Suppressor macrophage treated with lipopolysaccharide for 4 hours (primary cell): ENCODE results near the gene SYK.
"Not testable (repeated sequence)": the region's sequence is repeated elsewhere in the genome, so short reads cannot be mapped to it uniquely, and the experiment has no call there.

Experiments used
- DNase-seq: peaks from one replicate; pipeline ENCODE4 v3.0.0-alpha.2; 2020

SYK gene

DNA sequence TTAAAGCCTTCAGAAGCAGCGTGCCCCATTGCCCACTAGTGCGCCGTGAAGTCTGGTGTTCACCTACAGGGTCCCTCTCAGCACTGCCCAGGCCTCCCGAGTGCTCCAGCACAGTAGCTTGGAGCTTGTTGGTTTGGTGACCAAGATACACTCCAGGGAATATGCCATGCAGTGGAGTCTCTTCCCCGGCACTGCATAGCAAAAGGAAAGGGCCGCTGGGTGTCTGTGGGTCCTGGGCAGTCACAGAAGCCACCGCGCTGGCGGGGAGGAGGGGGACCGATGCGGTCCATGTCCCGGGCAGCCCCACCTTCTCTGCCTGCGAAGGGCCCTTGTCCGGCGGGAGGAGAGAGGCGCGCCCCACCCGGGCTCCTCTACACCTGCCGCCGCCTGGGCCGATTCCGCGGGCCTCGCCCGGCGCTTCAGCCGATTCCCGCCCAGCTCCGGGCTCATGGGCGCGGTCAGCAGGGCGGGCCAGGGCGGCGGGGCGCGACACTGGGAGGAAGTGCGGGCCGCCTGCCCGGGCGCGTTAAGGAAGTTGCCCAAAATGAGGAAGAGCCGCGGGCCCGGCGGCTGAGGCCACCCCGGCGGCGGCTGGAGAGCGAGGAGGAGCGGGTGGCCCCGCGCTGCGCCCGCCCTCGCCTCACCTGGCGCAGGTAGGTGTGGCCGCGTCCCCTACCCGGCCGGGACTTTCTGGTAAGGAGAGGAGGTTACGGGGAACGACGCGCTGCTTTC, at the start of gene SYK:
Gene SYK, plus strand, starts transcription at position 579 of the 732 bp plus-strand sequence. CDS start 42,080 bp downstream, outside the sequence.
- DNase-seq: peak; percentile 93

DNA sequence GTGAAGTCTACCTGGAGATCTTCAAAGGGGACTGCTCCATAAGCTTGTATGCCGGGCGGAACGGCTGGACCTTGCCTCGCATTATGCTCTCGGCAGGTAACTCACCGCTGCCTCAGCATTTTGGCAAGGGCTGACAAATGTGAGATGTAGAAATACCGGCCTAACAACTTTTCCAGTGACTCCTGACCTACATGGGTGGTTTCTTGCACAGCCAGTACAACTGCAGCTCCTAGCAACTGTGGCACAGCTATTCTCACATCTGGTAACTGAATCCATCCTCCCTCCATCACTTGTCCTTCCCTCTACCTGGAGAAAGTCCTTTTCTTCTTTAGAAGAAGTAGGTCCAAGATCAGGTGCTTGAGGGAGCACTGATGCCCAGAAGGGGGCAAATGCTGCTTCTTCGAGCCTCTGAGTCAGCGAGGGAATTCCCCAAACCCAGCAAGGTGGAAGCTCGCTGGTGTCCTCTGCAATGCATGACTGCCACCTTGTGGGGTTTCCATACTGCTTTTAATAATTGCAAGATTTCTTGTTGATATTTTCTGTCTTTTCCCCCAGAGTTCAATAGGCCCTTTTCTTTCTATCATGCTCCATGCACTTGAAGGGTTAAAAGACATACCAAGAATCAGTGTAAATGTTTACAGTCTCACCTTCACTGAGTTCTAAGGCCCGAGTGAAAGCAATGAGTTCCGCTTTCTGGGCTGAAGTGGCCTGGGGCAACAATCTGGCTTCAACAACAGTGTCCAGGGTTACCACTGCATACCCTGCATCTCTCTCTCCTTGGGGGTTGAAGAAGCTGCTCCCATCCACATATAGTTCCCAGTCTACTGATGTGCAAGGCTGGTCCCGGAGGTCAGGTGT, 45.9 kb upstream of the SYK start:
- DNase-seq: peak; percentile 65

DNA sequence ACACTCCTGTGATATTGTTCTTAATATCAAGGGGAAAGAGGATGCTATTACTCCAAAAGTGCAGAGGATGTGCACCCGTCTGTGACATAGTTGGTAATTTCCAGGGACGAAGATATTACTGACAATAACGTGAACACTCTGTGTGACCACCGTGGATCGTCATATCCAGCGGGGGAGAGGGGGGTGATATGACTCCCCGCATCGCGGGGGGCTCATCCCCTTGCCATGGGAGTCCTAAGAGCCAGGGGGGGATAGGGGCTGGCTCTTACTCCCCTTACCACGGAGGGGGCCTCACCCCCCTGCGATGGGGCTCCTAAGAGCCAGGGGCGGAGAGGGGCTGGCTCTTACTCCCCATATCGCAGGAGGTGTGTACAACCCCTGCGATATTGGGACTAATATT, 41.0 kb upstream of the SYK start:
- not testable (repeated sequence) for DNase-seq

DNA sequence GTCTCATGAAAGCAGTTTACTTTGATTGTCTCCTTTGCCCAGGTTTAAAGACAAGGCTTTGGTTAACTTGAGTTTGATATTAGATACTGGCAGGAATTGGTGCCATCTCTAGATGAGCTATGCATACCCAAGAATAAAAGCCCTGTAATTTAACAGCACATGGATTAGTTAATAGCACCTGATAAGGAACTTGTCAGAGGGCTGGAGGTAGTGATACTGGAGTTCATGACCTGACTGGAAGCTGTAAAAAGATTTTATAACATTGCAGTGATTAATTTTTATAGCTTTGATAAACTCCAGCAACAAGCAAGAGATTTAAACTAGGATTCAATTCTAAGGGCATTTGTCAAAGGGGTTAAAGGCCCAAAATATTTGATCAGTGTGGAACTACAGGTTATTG, 34.9 kb upstream of the SYK start:
- no peak for DNase-seq

DNA sequence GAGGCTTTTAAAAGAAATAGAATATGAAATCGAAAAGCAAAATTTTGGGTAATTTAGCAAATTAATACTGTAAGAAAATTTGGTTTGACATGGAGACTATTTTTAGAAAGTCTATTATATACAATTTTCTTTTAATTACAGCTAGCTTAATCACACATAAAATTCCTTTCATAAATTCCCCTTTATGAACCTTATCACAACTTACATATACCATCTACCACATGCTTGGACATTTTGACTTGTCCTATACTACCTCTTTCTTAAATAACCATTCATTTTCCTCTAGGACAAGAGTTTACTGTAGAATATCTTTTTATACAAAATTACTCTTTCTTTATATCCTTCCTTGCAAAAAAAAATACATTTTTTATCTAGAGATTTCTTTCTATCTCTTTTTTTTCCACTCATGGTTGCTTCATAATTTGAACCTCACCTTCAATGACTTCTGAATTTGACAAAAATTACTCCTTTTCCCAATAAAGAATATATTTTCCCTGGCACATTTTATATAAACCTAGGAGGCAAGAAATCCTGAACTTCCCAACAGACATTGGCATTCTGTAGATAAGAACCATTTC, 34.0 kb upstream of the SYK start:
- DNase-seq: no peak

DNA sequence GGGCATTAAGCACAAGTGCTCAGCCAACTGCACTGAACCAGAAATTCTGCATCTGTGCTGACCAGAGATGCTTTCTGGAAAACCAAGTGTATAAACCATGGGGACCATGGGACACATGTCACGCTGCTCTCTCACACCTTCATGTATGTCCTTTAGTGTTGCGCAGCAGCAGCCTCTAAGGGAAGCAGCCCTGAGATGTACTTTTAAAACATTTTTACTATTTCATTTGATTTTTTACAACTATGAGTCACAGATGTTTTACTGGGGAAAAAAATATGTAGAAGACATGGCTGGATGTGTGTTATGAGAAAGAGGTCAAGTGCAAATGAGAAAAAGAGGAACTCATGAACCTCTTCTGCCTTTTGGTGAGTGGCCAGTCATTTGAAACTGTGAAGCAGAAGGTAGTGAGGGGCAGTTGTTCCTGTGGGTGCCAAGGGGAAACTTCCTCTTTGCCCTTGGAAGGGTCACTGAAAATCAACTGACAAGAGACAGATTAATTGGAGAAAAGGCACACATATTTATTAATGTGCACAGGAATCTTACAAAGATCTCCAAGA, 31.4 kb upstream of the SYK start:
- peak; percentile 75 for DNase-seq

DNA sequence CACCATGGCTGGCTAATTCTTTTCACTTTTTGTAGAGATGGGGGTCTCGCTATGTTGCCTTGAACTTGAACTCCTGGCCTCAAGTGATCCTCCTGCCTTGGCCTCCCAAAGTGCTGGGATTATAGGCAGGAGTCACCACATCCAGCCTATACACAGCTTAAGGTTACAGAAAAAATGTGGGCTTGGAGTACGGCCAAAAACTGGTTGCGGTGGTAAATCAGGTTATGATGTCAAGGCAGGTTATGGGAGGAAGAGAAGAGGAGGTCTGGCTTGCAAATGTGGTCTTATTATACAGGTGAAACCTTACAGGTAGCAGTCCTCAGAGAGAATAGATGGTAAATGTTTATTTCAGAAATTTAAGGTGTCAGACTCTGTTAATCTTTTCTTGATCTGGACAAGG, 30.7 kb upstream of the SYK start:
- no peak for DNase-seq

DNA sequence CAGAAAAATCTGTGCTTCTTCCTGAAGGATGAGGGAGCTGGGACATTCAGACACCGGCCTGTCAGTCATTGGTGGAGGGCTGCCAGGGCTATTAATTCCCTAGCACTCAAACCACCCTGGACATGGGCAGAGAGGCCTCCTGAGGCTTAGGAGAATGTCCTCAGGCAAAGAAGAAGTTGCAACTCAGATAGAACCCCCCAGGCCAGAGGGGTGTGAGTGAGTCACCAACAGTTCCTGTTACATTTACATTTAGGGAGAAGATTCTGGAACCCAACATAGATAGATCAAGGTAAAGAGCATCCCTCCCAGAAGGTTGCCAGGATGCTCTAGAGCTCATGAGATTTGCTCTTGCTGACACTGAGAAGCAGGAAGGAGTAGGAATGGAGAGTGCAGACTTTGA, 29.2 kb upstream of the SYK start:
- DNase-seq: peak; percentile 17

DNA sequence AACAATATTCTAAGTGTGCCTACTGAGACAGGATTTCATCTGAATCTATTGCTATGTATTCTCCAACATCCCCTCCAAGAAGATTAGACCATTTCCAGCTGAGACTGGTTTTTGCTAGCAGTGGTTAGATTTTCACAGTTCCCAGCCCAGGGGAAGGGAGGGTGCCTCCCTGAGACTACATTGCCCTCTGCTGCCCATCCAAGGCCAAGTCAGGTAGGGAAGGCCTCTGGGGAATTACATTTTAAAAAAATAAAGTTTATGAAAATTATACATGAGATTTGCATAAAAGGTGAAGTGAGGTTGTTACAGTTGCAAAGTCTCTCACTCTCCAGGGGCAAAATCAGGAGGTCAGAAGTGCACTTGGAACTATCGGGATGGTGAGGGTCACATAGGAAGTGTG, 28.0 kb upstream of the SYK start:
- peak; percentile 40 for DNase-seq

DNA sequence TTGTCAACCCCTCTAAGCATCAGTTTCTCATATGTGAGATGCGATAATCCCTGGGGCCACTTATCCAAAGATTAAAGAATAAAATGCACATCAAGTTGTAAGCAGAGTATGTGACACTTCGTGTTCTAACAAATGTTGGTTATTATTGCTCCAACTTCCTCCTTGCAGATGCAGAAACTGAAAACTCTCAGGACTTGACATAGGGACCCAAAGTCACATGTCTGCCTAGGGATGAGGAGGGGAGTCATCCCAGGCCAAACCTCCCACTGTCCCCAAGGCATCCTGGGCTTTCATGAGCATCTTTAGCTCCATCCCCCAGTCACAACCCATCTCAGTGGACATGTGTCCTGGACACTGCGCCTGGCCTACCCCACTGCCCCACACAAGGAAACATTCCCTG, 27.5 kb upstream of the SYK start:
- DNase-seq: peak; percentile 52

DNA sequence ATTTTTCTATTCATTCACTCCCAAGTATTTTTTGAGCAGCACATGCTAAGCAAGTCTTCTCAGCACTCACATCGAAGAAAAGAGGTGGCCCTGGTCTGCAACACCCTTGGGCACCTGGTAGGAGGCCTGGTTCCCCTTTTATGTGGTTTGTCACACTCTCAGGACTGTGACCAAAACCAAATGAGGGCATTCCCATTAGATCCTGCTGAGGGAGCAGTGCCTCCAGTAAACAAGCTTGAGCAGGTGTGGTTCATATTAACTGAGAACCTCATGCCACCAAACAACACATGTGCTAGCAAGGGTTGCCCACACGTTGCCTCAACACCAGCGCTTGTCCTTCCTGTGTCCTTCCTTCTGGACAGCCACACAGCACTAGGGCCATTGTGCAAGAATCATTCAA, 26.9 kb upstream of the SYK start:
- DNase-seq: peak; percentile 34

DNA sequence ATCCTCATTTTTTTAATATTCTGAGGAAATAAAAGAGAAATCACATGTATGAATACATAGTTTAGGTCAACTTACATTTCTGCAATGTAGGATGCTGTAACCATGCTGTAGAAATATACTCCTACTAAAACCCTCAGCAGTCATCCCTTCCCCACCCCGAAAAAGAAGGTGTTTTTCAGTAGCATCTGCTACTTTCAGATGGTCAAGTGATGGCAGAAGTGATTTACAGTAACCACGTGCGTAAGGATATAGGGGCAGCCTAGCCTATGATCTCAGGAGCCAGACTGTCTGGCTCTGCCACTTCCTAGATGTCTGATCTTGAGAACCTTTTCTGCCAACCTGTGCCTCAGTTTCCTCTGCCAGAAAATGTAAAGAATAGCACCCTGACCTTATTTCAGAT, 26.0 kb upstream of the SYK start:
- no peak for DNase-seq

DNA sequence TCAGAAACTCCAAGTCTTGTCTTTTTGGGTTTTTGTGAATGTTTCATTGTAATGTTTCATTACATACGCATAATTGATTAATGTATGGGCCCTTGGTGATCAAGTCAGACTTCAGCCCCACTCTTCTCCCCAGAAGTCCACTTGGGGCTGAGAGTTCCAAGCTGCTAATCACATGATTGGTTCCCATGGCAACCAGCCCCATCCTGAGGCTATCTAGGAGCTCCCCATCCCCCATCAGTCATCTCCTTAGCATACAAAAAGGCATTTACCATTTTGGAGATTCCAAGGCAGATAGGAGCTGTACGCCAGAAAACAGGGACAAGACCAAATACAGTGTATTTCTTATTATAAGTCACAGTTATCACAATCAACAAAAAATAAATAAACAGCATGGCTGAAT, 22.9 kb upstream of the SYK start:
- DNase-seq: no peak

DNA sequence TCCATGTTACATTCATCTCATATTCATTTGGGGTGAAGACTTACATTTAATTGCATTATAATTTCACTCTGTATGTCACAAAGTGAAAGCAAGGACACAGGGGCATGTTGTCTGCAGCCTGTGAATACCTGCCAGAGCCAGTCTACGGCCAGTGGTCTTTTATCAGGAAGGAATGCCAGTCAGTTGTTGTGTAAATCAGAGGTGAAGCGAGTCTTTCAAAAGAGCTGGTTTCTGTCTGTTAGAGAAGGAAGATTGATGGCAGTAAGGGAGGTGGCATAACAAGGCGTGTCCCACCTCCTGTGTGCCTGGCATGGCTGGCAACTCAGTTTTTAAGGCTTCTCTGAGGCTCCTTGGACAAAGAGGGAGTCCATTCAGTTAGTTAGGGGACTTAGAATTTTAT, 18.1 kb upstream of the SYK start:
- no peak for DNase-seq

DNA sequence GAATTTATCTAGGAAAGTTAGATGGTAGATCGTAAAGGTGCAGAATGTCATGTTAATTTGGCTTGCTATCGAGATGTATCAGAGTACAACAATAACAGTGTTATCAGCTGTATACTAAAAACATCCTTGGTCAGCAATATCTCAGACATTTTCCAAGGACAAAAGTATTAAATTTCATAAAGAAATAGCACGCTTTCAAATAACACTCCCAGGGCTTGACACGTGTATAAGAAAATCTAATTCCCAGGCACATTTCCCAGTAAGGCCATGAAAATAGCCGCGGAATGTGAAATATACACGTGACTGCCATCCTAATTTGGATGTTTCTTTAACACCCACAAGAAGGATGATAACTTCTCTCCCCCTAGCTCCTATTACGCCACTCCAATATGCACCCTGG, 17.7 kb upstream of the SYK start:
- no peak for DNase-seq

DNA sequence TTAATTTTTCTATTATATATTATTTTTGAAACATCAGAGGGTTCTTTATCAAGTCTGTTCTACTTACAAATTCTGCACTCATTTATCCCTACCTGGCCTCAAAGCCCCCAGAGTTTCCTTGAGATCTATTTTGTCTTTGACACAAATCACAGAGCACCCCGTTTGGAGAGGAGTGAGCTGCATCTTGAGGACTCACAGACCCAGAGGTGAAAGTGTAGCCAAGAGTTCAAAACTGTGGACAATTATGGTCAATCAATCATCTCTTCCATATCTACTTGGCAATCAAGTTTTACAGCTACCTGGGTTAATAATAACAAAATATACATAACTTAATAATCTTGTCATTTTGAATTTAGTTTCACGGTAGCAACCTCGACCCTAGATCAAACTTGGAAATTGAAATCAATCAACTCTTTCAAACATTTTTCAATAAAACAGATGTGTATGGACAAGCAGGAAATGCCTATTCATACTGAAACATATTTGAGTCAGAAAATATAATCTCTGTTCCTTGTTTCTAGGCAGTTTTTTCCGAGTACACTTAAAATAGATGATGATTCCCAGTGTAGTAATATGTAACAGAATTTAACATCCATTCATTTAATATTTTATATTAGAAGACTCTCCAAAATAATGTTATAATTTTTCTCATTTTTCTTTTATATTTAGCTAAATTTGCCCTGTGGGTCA, 13.7 kb upstream of the SYK start:
- DNase-seq: peak; percentile 71

DNA sequence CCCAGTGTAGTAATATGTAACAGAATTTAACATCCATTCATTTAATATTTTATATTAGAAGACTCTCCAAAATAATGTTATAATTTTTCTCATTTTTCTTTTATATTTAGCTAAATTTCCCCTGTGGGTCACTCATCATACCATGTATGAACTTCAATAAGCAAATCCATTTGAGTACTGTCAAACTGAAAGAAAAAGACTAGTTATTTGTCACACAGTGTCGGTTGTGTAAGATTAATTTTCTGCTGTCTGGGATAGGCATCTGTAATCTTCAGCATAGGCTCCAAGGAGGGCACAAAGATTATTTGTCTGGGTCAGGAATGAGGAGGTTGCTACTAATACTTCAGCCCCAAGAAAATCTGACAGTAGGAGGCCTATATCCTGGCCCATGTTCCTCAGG, 13.1 kb upstream of the SYK start:
- peak; percentile 43 for DNase-seq

DNA sequence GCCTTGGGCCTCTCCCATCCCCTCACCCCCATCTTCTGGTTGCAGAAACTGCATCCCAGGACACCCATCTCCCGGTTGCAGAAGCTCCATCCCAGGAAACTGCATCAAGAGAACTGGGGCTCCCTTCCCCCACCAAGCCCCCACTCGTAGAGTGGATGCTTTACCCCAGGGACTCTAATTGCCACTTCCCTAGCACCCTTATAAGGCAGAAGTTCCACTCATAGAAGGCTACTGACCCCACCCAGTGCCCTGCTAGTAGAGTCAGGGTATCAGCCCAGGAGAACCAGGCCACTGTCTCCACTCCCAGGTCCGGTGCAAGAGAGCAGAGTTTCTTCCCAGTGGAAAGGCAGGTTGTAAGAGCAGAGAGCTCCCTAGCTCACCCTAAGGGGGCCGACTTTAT, 12.2 kb upstream of the SYK start:
- no peak for DNase-seq

DNA sequence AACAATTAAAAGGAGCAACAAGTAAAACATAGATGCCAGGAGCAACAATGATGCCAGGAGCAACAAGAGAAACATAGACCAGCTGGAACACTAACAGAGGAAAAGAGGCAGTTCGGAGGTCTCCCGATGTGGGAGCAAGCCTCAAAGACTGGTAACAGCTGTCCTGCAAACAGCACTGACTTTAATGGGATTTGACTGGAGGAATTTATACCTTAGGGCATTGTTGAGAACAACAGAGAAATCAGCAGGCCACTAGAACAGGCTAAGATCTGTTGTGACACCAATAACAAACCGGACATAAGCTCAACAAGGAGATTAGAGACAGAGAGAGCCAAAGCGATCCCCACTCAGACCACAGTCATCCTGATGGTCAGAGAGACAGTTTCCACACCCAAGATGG, 11.8 kb upstream of the SYK start:
- no peak for DNase-seq

DNA sequence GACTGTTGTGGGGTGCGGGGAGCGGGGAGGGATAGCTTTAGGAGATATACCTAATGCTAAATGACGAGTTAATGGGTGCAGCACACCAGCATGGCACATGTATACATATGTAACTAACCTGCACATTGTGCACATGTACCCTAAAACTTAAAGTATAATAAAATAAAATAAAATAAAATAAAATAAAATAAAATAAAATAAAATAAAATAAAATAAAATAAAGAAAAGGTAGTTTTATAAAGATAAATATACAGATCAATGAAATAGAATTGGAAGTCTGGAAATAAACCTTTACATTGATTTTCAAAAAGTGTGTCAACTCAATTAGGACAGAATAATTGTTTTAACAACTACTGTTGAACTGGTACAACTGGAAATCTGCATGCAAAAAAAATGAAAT, 8.6 kb upstream of the SYK start:
- not testable (repeated sequence) for DNase-seq

DNA sequence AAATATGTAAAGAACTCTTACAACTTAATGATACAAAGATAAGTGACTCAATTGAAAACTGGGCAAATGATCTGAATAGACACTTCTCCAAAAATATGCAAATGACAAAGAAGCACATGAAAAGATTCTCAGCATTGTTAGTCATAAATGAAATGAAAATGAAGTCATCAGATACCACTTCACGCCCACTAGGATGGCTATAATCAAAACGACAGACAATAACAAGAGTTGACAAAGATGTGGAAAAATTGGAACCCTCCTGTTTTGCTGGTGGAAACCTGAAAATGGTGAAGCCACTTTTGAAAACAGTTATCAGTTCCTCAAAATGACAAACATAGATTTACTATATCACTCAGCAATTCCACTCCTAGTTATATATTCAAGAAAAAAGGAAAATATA, 7.9 kb upstream of the SYK start:
- DNase-seq: peak; percentile 84

DNA sequence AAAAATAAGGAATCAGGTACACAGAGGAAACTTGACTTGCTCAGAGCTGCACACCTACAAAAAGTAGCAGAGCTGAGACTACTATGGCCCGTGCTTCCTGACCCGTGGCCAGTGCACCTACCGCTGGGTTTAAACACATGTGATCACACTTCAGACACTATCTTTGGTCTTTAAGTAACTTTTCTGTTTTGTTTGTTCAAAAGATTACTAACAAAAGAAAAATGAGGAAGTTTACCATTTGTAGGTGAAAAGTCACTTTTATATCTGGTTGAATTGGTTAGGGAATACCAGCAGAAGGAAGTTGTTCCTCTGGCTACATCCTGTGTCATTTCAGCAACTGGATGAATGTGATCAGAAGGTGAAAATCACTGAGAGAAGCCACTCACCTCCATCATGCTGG, 6.5 kb upstream of the SYK start:
- no peak for DNase-seq

DNA sequence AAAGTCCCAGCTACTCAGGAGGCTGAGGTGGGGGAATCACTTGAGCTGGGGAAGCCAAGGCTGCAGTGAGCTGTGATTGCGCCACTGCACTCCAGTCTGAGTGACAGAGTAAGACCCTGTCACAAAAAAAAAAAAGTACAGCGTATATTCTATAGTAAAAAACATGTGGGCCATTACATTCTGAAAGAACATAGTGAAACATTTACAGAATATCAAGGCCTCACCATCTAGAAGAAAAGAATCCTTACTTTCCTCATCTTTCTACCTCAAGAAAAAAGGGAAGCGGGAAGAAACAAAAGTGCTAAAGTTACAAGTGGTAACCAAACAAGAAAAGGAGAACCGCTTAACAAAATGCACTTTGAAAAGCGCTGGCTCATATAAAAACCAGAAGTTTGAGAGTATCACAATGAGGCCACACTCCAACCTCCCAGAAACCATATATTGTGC, 5.7 kb upstream of the SYK start:
- peak; percentile 89 for DNase-seq
